Testis (tissue), 3 donors: ENCODE data around the gene SYT13. TPM values are rescaled to one million over a fixed set of nuclear protein-coding genes. Genes with fewer than 3 reads are reported as not detected.
A peak's percentile ranks its signal among the peaks of the same experiment; 100 is the strongest.
"Not testable (repeated sequence)": the region's sequence is repeated elsewhere in the genome, so short reads cannot be mapped to it uniquely, and the experiment has no call there.

Source experiments
- DNase-seq: peaks from one replicate; pipeline ENCODE4 v3.0.0-alpha.2; 2019
- H3K27ac ChIP-seq, 2 donors: fragments of 200-600 bp; sonication (generic); one replicate each; pipeline ENCODE4 v1.5.1; 2019
- H3K27me3 ChIP-seq: fragments of 200-600 bp; sonication (generic); one replicate; pipeline ENCODE4 v1.5.1; 2019
- H3K36me3 ChIP-seq: fragments of 200-600 bp; sonication (generic); one replicate; pipeline ENCODE4 v1.5.1; 2017; ENCODE audit warnings: low read depth; ENCODE audit errors: missing control alignments
- H3K4me1 ChIP-seq: fragments of 200-600 bp; sonication (generic); one replicate; pipeline ENCODE4 v1.5.1; 2019
- H3K4me3 ChIP-seq, 2 donors: fragments of 200-600 bp; sonication (generic); one replicate each; pipeline ENCODE4 v1.5.1; 2017 to 2019
- H3K9me3 ChIP-seq: fragments of 200-600 bp; sonication (generic); one replicate; pipeline ENCODE4 v1.5.1; 2017
- CTCF ChIP-seq, 3 experiments: fragments of 450-650 bp in 2 of 3; fragments of 200-600 bp in 1 of 3; sonication (generic) in 1 of 3; IDR thresholded peaks; one replicate each; pipeline ENCODE4 v1.5.1; 2016 to 2019; ENCODE audit warnings: antibody characterized with exemption in 3 of 3, mild to moderate bottlenecking in 2 of 3, moderate library complexity in 1 of 3
- POLR2A ChIP-seq: fragments of 450-650 bp; IDR thresholded peaks from one replicate; pipeline ENCODE4 v1.6.1; 2017; ENCODE audit warnings: antibody characterized with exemption, mild to moderate bottlenecking, moderate library complexity
- WGBS, 2 donors: methylation state at CpG; one replicate each; pipeline ENCODE4 v1.1.5; 2018; 5-methylcytosine and 5-hydroxymethylcytosine counted together
- intact Hi-C: fragments of 100-400 bp; cut with DNase I; formaldehyde crosslinking; loops from one replicate; pipeline ENCODE4 v1.15.1; 2023; ENCODE audit warnings: low total_unique reads
- polyA plus RNA-seq: library from polyadenylated mRNA; stranded (reverse); fragments of 350-450 nt; fragmentation: Illumina TruSeq; extraction: RNeasy Lipid Tissue Mini Kit (QIAGEN cat#74804); gene quantifications from one replicate; pipeline ENCODE4 v1.2.3, GENCODE V29; 2014; ENCODE audit warnings: low read depth, low replicate concordance; ENCODE audit not compliant: insufficient read depth
- total RNA-seq, 2 donors: library from RNA; depleted of rRNA; stranded (reverse); fragments of >200 nt; gene quantifications; one replicate each; pipeline ENCODE4 v1.2.3, GENCODE V29; 2016

SYT13 gene
- total and polyA plus RNA-seq, 3 donors from 2014 or later, result 0.68 to 3.3 (median 1.4) TPM

GRCh38 chr11:45300715-45301114, 14.6 kb upstream of the SYT13 start:
- Histone ChIP-seq H3K9me3 (no peaks in the 10 kb centered on the region), H3K27ac (no peak overlapping the region), H3K4me1 (no peaks in the 10 kb centered on the region), H3K36me3 (no peaks in the 10 kb centered on the region), H3K27me3 (no peaks in the 10 kb centered on the region), H3K4me3 (no peak overlapping the region)
- WGBS, 2 donors, result 74 to 100% methylated on average over 1 to 3 of the region's 3 CpGs
- no peak for DNase-seq
- intact Hi-C loops, result no loop called here
- no peak for TF ChIP-seq POLR2A

- no peak overlapping the region for H3K27ac ChIP-seq
- H3K27me3 ChIP-seq, result no peaks in the 10 kb centered on the region
- intact Hi-C loops, result no loop called here
- no peaks in the 10 kb centered on the region for H3K9me3 ChIP-seq
- no peaks in the 10 kb centered on the region for H3K36me3 ChIP-seq
- no peak for DNase-seq
- TF ChIP-seq CTCF (IDR thresholded peaks at IDR 0.05), result no peak
- TF ChIP-seq POLR2A, result no peak
- 62 to 64% methylated on average over 7 of the region's 7 CpGs for WGBS, 2 donors
- H3K4me1 ChIP-seq, result no peaks in the 10 kb centered on the region
- H3K4me3 ChIP-seq, result no peak overlapping the region
These were observed 12.6 kb upstream of the SYT13 start for GRCh38 chr11:45298718-45299117.

GRCh38 chr11:45296075-45296474, 9.9 kb upstream of the SYT13 start:
- no peaks in the 10 kb centered on the region for H3K4me1 ChIP-seq
- no peaks in the 10 kb centered on the region for H3K36me3 ChIP-seq
- WGBS, 2 donors, result 64 to 75% methylated on average over 3 of the region's 3 CpGs
- H3K9me3 ChIP-seq, result no peaks in the 10 kb centered on the region
- no peaks in the 10 kb centered on the region for H3K27me3 ChIP-seq
- no peak overlapping the region for H3K4me3 ChIP-seq
- no peak for TF ChIP-seq POLR2A
- TF ChIP-seq CTCF (IDR thresholded peaks at IDR 0.05), result no peak
- intact Hi-C loops, result no loop called here
- no peak for DNase-seq
- no peak overlapping the region for H3K27ac ChIP-seq

DNA sequence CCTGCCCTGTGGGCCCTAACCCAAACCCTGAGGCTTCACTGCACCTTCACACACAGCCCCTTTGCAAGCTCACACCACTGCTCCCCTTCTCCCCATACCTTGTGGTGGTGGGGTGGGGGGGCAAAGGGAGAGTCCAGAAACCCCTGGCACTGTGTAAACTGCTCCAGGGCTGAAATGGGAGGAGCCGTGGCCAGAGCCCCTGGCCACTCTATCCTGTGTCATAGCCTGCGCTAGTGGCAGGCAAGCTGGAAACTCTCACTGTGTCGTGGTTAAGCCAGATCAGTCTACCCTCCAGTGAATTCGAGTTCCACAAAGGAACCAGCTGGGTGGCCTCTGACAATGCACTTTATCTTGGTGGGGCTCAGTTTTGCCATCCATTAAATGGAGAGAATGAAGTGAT, 8.4 kb upstream of the SYT13 start:
- Histone ChIP-seq H3K4me1 (no peaks in the 10 kb centered on the region), H3K9me3 (no peaks in the 10 kb centered on the region), H3K36me3 (no peaks in the 10 kb centered on the region), H3K27me3 (no peaks in the 10 kb centered on the region), H3K27ac (no peak overlapping the region), H3K4me3 (no peak overlapping the region)
- 85% methylated on average over 4 of the region's 4 CpGs; no CpG with 5 or more reads in 1 of the 2 donors for WGBS, 2 donors
- intact Hi-C loops, result loop anchor here (5.0 kb wide), 1 partner anchor 187 kb away; no protein-coding TSS in a partner anchor
- no peak for TF ChIP-seq POLR2A
- TF ChIP-seq CTCF (IDR thresholded peaks at IDR 0.05), result no peak
- DNase-seq, result no peak

DNA sequence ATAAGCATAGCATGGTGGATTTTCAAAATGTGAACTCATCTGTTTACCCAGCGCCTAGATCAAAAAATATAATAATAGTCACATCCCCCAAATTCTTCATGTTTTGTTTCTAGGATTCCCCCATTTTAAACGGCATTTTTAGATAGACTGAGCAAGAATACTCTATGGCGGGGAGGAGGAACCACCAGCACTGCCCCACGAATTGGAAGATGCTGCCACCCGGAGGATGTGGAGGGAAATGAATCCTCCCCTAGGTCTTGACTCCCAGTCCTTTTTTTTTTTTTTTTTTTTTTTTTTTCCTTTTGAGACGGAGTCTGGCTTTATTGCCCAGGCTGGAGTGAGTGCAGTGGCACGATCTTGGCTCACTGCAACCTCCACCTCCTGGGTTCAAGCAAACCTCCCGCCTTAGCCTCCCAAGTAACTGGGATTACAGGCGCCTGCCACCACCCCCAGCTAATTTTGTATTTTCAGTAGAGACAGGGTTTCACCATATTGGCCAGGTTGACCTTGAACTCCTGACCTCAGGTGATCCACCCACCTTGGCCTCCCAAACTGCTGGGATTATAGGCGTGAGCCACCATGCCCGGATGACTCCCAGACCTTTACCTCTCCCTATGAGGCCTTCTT, 7.5 kb upstream of the SYT13 start:
- intact Hi-C loops, result loop anchor here (5.0 kb wide), 1 partner anchor 186 kb away; no protein-coding TSS in a partner anchor
- H3K4me1 ChIP-seq, H3K36me3 ChIP-seq, H3K4me3 ChIP-seq, H3K27ac ChIP-seq, H3K9me3 ChIP-seq, H3K27me3 ChIP-seq: not testable (repeated sequence)
- peak; percentile 35 to 58 (median 50) for TF ChIP-seq CTCF (IDR thresholded peaks at IDR 0.05)
- 26 to 31% methylated on average over 10 to 11 of the region's 11 CpGs for WGBS, 2 donors
- peak; percentile 88 for DNase-seq
